ENCODE measurements around the gene SCN10A.

SCN10A gene

DNA sequence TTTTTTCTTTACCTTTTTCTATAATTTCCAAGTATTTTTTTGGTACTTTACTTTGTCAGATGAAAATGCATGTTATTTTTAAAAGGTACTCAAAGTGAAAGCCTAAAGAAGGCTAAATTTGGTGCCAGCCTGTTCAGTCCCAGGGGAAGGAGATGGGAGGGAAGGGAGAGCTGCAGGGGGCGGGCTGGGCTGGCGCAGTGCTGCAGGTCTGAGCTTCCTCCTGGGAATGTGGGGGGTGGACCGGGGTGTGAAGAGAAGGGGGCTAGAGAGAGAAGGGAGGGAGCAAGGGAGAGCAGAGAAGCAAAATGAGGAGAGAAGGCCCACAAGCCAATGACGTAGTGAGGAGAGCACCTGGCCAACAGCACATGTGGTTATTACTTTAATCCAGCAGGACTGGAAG lies 95.6 kb downstream of the SCN10A start:
- DNase-seq, result no peak

DNA sequence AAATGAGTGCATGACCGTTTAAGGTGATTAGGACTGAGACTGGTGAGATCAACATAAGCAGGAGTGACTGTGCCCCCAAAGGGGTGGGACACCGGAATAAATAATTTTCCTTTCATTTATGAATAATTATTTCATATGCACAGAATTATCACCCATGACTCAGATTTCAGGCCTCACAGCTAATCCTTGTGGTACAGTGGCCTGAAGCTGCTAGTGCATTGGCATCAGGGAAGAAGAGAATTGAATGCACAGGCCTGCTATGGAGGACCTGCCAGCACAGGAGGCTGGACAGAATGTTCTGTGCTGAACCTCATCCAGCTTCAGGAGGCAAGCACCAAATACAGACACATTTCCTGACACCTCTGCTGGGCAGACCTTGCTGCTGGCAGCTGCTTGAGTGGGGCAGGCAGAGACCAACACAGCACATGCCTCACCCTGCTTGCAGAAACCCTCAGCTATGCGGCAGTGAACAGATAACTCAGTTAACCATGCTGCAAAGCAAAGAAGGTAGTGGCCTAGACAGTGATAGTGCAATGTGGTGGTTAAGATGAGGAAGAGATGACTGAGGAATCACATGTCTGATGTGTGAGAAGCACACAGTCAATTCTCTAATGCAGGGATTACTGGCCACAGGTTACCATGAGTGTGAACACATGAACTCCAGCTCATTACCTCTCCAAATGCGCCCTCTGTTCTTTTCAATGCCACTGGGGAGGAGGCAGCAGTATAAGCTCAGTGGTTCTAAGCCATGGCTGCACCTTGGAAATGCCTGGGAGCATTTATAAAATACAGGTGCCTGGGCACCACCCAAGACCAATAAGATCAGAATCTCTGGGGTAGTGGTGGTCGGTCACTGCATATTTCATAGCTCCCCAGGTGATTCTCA lies 98.4 kb downstream of the SCN10A start:
- DNase-seq, result no peak

DNA sequence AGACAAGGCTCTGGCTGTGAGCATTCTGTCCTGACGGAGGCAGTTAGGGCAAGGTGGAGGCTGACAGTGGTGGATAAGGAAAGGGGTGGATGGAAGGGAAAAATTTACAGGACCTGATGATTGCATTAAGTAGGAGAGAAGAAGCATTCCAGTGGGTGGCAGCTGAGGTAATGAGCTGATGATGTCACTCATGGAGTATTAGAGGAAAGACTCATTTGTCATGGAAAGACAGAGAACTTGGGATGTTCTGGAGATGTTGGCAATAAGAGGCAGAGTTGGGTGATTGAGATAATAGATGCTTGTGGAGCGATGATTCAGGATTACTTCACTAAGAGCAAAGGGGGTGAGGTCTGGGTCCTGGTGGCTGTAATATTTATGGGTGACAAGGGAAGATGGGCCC lies 102.9 kb downstream of the SCN10A start:
- no peak for DNase-seq

DNA sequence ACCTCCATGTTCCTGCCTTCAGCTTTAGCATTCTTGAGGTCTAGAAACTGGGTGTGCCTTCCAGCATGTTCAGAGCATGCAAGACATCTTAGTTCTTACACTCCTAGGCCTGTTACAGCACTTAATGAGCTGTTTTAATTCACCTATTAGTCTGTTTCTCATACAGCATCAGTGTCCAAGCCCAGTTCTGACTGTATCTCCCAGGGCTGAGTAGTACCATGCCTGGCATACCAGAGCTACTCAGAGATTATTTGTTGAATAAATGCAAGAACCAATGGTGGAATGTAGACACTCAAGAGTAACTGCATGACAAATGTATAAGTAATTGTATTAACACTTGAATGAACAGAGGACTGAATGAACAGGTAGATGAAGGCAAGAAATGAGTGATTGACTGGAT lies 104.7 kb downstream of the SCN10A start:
- no peak for DNase-seq

DNA sequence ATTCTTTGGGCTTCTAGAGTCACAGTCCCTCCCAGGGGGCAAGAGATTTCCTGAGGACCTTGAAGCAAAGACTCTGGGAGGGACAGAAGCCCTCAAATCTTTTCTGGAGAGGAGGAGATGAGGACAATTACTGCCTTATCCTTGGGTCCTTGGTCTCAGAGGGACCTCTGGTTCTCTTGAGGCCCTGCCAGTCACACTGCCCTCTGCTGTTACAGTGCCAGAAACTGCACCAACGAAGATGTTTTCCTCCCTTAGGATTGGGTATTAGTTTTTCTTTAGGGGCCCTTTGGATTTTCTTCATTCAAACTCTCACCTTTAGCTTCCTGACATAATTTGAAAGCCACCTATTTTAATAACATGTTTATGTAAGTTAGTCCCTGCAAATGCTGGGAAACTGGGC lies 108.3 kb downstream of the SCN10A start:
- DNase-seq, result no peak

DNA sequence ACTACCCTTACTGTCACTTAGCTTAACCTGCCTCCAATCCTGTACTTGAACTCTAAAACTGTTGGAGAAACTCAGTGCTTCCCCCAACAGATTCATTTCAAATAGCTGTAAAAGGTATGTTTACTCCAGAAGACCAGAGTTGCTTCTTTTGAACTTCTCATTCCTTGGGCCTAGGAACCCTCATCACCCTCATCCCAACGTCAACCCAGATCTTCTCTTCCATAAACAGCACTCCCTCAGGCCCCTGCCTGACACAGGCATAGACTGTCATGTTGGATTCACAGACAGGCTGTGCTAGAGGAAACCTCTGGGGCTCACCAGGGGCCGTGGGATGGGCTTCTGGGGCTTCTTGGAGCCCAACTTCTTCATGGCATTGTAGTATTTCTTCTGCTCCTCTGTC lies 109.1 kb downstream of the SCN10A start:
- no peak for DNase-seq

DNA sequence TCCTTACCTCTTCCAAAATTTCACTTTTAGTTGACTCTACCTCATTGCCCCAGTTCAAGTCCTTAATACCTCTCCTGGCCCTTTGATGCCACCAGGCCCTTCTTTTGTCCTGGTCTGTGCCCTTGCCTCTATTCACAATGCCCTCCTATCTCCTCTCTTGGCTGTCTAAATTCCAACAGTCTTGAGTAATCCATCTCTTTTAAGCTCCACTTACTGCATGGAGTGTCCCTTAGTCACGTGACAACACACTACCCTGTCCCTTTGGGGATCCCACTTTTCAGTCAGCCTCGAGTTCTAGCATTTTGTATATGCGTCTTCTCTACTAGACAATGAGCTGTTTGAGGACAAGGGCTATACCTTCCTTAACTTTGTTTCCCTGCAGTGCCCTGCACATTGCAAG lies 113.8 kb downstream of the SCN10A start:
- no peak for DNase-seq

DNA sequence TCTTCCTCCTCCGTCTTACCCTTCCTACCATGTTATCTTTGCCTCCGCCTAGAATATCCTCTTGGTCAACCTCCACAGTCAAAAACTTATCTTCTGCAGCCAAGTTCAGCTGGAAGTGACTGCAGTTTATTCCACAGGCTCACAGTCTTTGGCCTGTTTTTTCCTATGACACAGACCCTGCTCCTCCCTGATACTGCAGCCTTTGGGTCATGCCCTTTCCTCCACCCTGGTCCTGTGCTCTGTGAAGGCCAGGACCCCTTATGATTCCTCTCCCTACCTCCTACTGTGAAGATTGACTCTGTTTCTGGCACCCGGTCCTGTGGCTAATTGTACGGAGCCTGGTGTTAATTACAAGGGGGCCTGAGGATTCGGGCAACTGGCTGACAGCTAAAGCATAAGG lies 117.3 kb downstream of the SCN10A start:
- DNase-seq, result no peak

DNA sequence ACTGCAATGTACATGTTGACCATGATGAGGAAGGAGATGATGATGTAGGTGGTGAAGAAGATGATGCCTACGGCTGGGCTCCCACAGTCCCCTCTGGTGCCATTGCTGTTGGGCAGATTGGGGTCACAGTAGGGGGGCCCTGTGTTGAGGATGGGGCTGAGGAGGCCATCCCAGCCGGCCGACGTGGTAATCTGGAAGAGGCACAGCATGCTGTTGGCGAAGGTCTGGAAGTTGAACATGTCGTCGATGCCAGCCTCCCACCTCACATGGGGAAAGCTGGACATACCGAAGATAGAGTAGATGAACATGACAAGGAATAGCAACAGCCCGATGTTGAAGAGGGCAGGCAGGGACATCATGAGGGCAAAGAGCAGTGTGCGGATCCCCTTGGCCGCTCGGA lies 118.0 kb downstream of the SCN10A start:
- DNase-seq, result no peak

DNA sequence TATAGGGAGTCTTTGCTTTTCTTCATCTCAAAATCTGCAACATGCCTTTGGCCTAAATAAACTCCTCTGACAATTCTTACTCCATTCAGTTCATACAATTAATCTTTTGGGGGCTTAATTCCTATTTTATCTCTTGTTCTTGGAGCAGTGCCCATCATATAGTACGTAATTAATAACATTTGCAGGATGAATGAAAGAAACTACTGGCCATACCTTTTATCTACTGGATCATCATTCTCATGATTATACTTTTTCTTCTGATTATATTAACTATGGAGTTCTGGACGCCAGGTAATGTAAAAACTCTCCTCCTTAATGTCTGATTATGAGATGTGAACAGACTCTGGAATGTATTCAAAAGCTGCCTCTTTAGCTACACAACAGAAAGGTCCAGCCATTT lies 120.0 kb downstream of the SCN10A start:
- no peak for DNase-seq

DNA sequence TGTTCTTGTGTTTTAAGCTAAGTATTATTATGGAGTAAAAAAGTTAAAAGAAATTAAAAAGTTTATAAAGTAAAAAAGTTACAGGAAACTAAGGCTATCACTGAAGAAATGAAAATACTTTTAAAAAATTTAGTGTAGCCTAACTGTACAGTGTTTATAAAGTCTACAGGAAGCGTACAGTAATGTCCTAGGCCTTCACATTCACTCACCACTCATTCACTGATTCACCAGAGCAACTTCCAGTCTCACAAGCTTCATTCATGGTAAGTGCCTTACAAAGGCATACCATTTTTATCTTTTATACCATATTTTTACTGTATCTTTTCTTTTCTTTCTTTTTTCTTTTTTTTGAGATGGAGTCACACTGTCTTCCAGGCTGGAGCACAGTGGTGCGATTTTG lies 125.8 kb downstream of the SCN10A start:
- no peak for DNase-seq

DNA sequence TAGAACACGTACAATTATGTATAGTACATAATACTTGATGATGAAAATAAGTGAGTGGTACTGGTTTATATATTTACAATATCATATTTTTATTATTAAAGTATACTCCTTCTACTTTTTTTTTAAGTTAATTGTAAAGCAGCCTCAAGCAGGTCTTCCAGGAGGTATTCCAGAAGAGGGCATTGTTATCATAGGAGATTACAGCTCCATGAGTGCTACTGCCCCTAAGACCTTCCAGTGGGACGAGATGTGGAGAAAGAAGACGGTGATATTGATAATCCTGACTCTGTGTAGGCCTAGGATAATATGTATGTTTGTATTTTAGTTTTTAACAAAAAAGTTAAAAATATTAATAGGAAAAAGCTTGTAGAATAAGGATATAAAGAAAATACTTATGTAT lies 126.2 kb downstream of the SCN10A start:
- DNase-seq, result no peak

DNA sequence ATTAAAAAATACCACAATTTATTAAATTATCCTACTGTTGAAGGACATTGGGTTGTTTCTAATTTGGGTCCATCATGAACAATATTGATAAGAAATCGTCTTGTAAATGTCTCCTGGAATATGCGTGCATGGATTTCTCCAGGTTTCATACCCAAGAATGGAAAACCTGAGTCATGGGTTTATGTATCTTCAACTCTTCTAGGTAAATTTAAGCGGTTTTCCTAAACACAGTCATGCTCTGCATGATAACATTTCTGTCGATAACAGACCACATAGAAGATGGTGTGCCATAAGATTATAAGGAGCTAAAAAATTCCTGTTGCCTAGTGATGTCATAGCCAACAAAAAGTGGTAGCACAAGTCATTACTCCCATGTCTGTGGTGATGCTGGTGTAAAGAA lies 126.7 kb downstream of the SCN10A start:
- DNase-seq, result no peak

DNA sequence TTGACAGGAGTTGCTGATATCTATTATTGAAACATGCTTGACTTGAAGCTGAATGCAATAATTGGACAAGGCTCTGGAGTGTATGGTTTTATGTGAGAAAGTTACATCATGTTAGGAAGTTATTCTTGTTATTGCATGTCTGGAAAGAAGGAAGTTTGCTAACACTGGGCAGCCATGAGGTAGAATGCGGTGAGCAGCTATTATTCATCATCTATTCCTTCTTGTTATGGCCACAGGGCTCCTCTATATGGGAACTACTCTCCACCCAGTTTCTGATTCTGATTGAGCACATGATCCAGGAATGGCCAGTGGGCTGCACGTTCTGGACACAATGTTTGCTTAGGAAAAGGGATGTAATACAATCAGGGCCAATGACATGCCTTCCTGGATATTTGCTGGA lies 128.7 kb downstream of the SCN10A start:
- DNase-seq, result no peak

DNA sequence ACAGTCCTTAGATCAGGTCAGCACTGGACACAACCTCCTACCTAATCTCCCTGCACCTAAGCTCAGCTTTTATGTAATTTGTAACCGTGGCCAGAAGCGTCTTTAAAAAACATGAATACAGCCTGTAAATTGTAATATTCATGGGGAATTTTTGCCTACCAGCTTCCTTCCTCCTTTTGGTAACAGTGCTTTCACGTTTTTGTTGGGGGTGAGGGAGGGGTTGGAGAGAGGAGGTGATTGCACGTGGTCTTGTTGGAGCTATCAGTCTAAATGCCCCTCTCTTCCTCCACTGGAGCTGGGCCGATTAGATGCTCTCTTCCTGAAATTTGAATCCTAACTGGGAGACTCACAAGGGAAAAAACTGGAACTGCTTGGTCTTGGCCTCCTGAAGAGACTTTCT lies 131.5 kb downstream of the SCN10A start:
- no peak for DNase-seq

DNA sequence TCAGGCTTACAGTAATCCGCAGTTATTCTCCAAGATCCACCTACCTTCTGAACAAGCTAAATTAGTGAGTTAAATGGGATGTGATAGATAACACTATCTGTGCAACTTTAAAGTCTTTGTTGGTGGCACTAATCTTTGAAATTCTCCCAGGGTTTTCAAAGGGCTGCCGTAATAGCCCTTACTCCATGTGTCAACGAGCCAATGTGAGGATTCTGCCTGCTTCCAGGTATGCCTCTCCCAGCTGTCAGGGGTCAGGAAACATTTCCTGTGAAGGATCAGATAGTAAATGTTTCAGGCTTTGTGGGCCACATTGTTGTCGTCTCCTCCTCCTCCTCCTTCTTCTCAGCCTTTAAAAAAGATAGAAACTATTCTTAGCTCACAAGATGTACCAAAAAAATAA lies 146.3 kb downstream of the SCN10A start:
- no peak for DNase-seq

DNA sequence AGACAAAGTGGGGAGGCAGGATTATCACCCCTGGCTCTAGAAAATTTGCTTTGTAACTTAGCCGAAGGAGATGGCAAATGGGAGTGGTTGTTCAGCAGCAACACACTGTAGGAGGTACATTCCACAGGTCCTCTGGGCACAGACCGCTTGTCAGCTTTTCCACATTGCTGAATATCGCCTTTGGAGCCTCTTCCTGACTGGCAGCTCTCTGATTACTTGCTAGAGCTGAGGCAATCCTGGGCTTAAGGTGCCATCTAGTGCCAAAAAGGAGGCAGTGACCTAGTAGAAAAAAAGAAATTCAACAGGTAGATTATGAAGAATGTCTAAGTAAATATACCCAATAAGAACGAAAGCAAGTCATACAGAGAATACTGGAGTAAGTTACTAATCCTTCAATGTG lies 153.5 kb downstream of the SCN10A start:
- DNase-seq, result no peak

DNA sequence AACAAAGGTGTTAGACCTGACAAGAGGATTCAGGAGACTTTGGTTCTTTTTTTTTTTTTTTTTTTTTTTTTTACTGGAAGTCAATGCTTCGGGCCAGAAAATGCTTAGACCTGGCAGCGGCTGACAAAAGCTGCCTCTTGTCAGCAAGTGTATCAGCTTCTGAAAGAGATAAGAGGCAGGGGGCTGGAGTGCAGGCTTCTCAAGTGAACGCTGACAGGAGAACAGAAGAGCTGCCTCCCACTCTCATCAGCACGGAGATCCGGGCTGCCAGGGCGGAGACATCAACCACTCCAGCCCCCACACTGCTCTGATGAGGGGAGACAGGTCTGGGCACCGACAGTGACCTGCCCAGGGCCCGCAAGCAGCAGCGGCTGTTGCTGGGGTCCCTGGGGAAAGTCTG lies 157.2 kb downstream of the SCN10A start:
- no peak for DNase-seq

DNA sequence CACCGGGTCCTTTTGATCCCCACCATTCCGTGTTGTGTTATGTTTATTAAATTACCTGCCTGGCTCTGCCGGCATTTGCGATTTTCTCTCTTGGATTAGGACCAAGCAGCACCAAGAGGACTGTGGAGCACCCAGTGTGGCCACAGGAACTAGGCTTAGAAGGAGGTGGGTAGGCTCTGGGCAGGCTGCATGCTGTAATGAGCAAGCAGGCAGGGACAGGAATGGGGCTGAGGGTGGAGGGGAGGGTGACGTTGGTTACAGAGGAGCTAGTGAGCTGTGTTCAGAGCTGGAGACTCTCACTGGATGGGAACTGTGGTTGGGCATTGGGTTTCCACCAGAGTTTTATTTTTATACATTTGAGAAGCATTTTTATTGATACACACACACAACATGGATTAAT lies 158.6 kb downstream of the SCN10A start:
- no peak for DNase-seq

DNA sequence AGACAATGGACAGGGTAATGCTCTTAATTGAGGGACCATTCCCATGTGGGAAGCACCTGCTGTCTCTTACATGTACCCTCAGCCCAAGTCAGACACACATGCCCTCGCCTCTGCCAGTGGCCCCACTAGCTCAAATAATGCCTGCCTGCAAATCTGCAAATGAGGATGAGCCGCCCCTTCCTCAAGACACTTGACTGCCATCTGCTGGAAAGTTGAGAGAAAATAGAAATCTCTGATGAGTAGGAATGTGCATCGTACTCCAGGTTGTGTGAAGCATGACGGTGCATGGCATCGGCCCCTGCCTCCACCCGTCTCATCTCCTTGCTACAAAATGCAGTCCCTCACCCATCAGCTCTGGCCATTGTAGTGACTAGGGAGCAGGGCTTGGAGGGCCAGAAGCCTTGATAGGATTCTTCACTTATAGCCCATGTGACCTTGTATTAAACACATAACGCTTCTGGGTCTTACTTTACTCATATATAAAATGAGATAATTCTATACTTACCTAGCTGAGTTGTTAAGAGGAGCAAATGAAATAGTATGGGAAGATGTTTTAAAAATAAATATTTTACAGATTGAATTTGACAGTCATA lies 160.2 kb downstream of the SCN10A start:
- peak; percentile 38 for DNase-seq

DNA sequence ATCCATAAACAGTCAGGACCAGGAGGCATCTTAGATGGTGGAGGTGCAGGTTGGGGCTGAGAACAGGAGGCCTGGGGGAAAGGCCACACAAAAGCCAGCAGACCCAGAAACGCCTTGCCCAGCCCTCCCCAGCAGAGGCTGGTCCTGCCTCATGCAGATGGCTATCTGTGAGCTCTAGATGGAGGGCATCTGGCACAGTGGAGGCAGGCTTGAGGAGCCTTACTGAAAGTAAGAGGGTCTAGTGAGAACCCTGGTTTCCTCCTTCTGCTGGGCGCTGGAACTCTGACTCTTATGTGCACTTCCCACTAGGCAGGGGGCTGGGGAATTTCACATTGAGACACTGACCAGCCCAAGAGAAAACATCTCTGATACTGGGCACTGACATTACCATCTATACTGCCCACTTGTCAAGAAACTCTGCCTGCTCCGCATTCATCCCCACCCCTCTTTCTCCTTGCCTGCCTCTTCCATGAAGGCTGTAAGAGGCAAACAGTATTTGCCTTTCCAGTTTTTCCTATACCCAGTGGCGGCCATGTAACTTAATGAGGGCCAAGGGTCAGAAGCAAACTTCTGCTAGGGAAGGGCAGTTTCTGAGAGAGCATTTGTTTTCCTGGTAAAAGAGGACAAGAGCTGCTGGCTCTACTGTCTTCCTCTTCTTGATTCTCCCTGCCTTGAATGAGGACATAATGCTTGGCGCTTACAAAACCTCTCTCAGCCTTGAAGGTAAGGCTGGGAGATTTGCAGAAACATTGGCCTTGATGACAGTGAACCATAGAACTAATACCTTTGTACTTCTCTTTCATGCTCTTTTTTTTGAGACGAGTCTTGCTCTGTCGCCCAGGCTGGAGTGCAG lies 162.1 kb downstream of the SCN10A start:
- no peak for DNase-seq

DNA sequence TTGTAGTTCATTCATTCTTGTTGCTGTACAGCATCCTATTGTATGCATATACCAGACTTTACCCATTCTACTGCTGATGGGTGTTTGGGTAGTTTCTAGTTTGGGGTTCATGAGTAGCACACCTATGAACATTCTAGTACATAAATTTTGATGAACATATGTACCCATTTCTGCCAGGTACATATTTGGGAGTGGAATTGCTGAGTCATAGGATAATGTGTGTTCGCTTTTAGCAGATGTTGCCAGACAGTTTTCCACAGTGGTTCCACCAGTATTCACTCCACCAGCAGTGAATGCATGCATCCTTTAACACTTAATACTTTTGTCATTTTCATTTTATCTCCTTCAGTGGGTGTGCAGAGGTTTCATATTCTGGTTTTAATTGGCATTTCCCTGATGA lies 163.1 kb downstream of the SCN10A start:
- no peak for DNase-seq

DNA sequence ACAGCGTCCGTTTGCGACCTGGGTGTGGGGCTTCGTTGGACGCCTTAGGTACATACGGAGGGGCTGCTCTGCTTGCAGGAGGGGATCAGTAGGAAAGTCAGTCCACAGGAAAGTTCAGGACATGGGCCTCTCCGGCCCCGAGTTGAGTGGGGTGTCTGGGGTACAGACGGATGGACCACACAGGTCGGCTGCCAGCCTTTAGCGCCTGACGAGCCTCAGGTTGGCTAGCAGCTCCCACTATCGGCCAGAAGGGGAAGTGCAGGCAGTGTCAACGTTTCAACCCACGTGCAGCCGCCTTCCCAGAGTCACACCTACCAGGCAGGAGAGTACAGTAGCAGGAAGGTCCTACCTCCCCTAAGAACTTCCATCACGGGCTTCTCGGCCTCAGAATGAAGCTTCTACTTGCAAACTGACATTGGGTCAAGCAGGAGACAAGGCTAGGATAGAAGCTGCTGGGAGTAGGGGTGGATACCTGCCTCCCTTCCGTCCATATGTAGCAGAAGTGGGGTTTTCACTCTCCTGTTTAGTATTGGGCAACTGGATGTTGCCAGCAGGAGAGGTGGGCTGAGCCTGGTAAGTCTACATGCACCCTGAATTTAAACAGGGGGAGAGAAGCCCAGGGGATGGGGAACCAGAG lies 164.7 kb downstream of the SCN10A start:
- DNase-seq, result peak; percentile 66

Data from right kidney (tissue), 1 donor.